T-helper 17 cell (primary cell): ENCODE results near the gene MFGE8. TPM values are rescaled to one million over a fixed set of nuclear protein-coding genes. Genes with fewer than 3 reads are reported as not detected.
"Not testable (repeated sequence)": the region's sequence is repeated elsewhere in the genome, so short reads cannot be mapped to it uniquely, and the experiment has no call there.

ENCODE experiments used
- ATAC-seq: fragments of 150-1000 bp; cut with Tn5 transposase; 2 replicates; pipeline ENCODE4 v1.10.0; 2021; ENCODE audit warnings: mild to moderate bottlenecking, moderate library complexity
- DNase-seq, 3 donors: peaks; one replicate each; pipeline versions ENCODE4 v3.0.0 to v3.0.0-alpha.2; 2020 to 2021
- H3K9me3 ChIP-seq: one replicate; pipeline ENCODE4 v1.7.0; 2013; ENCODE audit warnings: low read length, mild to moderate bottlenecking; ENCODE audit not compliant: control insufficient read depth, poor library complexity, severe bottlenecking
- H3K27ac Mint-ChIP-seq: one replicate; pipeline ENCODE4 v1.8.0; 2022; ENCODE audit warnings: mild to moderate bottlenecking, moderate library complexity, mixed read lengths
- H3K27me3 Mint-ChIP-seq: one replicate; pipeline ENCODE4 v1.8.0; 2022; ENCODE audit warnings: mixed read lengths
- H3K36me3 Mint-ChIP-seq: one replicate; pipeline ENCODE4 v1.8.0; 2022; ENCODE audit warnings: low read depth, mixed read lengths
- H3K4me1 Mint-ChIP-seq: one replicate; pipeline ENCODE4 v1.8.0; 2022; ENCODE audit warnings: mild to moderate bottlenecking, mixed read lengths
- H3K4me3 Mint-ChIP-seq: one replicate; pipeline ENCODE4 v1.8.0; 2022; ENCODE audit warnings: mild to moderate bottlenecking, moderate library complexity, mixed read lengths
- total RNA-seq, 4 donors: library from RNA in 2 of 4; stranded (reverse) in 2 of 4; gene quantifications; one replicate each; pipeline ENCODE4 v1.2.3 and lab custom pipeline; 2022 to 2026

MFGE8 gene
- total RNA-seq, 2 donors from 2014 or later = 69.1 to 77.8 TPM

- H3K4me3 Mint-ChIP-seq = no peak overlapping the region
- DNase-seq (no peak), ATAC-seq (no peak)
- H3K4me1 Mint-ChIP-seq = no peaks in the 10 kb centered on the region
- peaks cover 58% of the 10 kb centered on the region for H3K27me3 Mint-ChIP-seq
- H3K36me3 Mint-ChIP-seq = no peaks in the 10 kb centered on the region
- no peak overlapping the region for H3K27ac Mint-ChIP-seq
- H3K9me3 ChIP-seq = no peaks in the 10 kb centered on the region
These were observed 19.2 kb upstream of the MFGE8 start for GRCh38 chr15:88932271-88932874.

DNA sequence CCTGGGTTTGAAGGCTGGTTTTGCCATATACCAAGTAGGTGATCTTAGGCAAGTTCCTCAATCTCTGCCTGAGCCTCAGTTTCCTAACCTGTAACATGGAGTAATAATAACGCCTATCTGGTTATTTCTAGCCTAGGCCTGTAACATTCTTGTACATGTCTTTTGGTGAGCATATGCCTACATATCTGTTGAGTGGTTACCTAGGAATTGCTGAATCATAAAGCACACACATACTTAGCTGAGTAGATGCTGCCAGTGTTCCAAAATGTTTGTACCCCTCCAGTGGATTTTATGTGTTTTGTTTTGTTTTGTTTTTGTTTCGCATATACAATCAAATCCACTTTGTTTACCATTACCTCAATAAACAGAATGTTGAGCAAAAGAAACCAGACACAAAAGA is 17.4 kb upstream of the MFGE8 start:
- H3K9me3 ChIP-seq = no peaks in the 10 kb centered on the region
- no peaks in the 10 kb centered on the region for H3K4me1 Mint-ChIP-seq
- no peak overlapping the region for H3K4me3 Mint-ChIP-seq
- no peak for DNase-seq
- H3K27ac Mint-ChIP-seq = no peak overlapping the region
- H3K27me3 Mint-ChIP-seq = peaks cover 49% of the 10 kb centered on the region
- no peaks in the 10 kb centered on the region for H3K36me3 Mint-ChIP-seq
- ATAC-seq = no peak

DNA sequence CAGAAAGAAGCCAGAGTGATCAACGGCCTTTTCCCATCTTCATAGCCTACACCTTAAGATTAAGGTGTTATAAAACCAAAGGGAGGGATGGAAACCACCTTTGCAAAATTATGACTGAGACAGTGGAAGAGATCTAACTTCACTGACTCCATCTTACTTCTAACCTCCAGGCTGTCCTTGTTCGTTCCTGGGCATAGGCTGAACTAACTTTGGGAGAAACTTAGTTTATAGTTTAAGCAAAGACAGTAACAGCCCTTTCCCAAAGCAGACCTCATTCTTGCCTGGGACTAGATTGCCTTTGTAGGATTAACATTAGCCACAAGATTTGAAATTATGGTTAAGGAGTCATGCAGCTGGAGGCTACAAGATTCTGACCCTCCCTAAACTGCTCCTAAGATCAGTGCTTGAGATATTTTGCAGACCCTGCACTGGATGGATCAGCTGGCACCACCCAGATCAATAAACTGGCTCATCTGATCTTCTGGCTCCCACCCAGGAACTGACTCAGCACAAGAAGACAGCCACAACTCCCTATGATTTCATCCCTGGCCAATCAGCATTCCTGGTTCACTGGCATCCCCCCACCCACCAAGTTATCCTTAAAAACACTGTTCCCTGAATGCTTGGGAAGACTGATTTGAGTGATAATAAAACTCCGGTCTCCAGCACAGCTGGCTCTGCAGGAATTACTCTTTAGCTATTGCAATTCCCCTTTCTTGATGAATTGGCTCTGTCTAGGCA is 16.3 kb upstream of the MFGE8 start:
- not testable (repeated sequence) for H3K36me3 Mint-ChIP-seq, H3K9me3 ChIP-seq, ATAC-seq, DNase-seq, H3K4me3 Mint-ChIP-seq, H3K27ac Mint-ChIP-seq, H3K4me1 Mint-ChIP-seq
- H3K27me3 Mint-ChIP-seq = peaks cover 41% of the 10 kb centered on the region

DNA sequence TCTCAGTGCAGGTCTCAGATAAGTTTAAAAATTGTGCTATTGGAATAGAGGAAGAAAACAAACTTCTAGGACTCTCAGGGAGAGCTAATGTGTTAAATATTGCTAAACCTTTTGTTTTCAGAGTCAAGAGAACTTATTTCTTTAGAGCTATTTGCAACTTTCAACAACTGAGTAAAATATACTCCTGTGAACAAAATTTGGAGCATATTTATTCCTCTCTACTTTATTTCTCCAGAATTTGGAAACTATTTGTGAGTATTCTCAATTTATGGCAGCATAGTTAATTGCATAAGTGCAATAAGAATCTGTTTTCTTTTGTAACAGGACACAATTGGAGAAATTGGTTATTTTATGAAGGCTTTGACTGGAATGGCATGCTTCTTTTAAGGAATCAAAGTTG is 15.0 kb upstream of the MFGE8 start:
- H3K4me1 Mint-ChIP-seq, H3K4me3 Mint-ChIP-seq, ATAC-seq, H3K9me3 ChIP-seq, H3K27ac Mint-ChIP-seq, H3K36me3 Mint-ChIP-seq, DNase-seq: not testable (repeated sequence)
- H3K27me3 Mint-ChIP-seq = peaks cover 41% of the 10 kb centered on the region

DNA sequence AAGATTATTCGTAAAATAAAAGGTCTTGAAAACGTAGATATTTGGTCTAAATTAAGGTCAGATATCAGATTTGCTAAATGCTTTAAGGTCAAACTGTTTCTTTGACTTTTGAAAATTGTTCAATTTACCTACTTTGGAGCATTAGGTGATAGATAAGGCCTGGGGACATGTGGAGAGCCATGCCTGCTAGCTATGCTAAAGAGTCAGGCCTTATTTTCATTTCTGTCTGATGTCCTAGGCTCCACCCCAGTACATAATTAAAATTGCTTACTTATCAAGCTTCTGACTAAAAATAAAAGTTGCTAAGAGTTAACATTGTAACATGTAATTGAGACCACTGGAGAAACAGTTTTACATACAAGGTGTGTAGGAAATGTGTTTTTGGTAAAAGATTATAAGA is 12.5 kb upstream of the MFGE8 start:
- not testable (repeated sequence) for H3K4me1 Mint-ChIP-seq, H3K4me3 Mint-ChIP-seq

DNA sequence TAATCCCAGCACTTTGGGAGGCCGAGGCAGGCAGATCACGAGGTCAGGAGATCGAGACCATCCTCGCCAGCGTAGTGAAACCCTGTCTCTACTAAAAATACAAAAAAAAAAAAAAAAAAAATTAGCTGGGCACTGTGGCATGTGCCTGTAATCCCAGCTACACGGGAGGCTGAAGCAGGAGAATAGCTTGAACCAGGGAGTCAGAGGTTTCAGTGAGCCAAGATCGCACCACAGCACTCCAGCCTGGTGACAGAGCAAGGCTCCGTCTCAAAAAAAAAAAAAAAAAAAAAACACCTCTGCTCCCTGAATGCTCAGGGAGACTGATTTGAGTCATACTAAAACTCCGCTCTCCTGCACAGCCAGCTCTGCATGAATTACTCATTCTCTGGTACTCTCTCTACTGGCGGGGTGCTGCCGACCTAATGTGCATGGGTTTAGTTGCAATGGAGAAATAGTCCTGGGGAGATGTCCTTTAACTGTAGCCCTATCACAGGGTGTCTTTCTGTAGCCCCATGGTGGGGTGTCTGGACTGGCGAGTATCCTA is 7.8 kb upstream of the MFGE8 start:
- DNase-seq, ATAC-seq, H3K36me3 Mint-ChIP-seq, H3K27ac Mint-ChIP-seq, H3K9me3 ChIP-seq: not testable (repeated sequence)
- H3K4me3 Mint-ChIP-seq = peak overlapping the region; percentile 59
- peaks cover 22% of the 10 kb centered on the region for H3K4me1 Mint-ChIP-seq
- H3K27me3 Mint-ChIP-seq = peaks cover 67% of the 10 kb centered on the region

More for the DNA sequence above, 12.5 kb upstream of the MFGE8 start:
- ATAC-seq, H3K9me3 ChIP-seq, H3K36me3 Mint-ChIP-seq, DNase-seq, H3K27ac Mint-ChIP-seq: not testable (repeated sequence)
- H3K27me3 Mint-ChIP-seq = peaks cover 42% of the 10 kb centered on the region

GRCh38 chr15:88920186-88920891 is 7.2 kb upstream of the MFGE8 start:
- ATAC-seq (no peak), DNase-seq (no peak)

GRCh38 chr15:88918738-88919137 is 5.6 kb upstream of the MFGE8 start:
- no peaks in the 10 kb centered on the region for H3K9me3 ChIP-seq
- DNase-seq (no peak), ATAC-seq (no peak)
- H3K27me3 Mint-ChIP-seq = peaks cover 63% of the 10 kb centered on the region
- no peak overlapping the region for H3K27ac Mint-ChIP-seq
- peaks cover 22% of the 10 kb centered on the region for H3K4me1 Mint-ChIP-seq
- peaks cover 5% of the 10 kb centered on the region for H3K36me3 Mint-ChIP-seq
- H3K4me3 Mint-ChIP-seq = no peak overlapping the region

More at GRCh38 chr15:88920186-88920891, 7.2 kb upstream of the MFGE8 start:
- no peaks in the 10 kb centered on the region for H3K9me3 ChIP-seq
- Mint-ChIP-seq H3K27ac (no peak overlapping the region), H3K4me1 (peaks cover 22% of the 10 kb centered on the region), H3K4me3 (no peak overlapping the region), H3K27me3 (peaks cover 67% of the 10 kb centered on the region), H3K36me3 (peaks cover 5% of the 10 kb centered on the region)

DNA sequence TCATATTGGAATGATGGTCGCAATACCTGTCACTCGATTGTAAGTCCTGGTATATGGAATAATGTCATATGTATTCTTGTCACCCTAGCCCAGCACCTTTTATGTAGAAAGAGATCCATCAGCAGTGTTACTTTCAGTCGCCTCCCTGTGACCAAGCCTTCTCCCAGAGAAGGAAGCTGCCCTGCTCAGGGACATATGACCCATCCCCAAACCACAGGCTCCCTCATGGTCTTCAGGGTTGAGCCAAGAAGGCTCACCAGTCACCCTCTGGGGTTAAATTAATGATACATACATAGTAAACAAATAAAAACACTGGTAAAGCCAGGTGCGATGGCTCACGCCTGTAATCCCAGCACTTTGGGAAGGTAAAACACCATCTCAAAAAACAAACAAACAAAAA is 4.6 kb upstream of the MFGE8 start:
- H3K27me3 Mint-ChIP-seq = peaks cover 53% of the 10 kb centered on the region
- peaks cover 26% of the 10 kb centered on the region for H3K4me1 Mint-ChIP-seq
- H3K4me3 Mint-ChIP-seq = no peak overlapping the region
- ATAC-seq = no peak
- peak overlapping the region; percentile 29 for H3K27ac Mint-ChIP-seq
- H3K9me3 ChIP-seq = no peaks in the 10 kb centered on the region
- no peak for DNase-seq
- peaks cover 5% of the 10 kb centered on the region for H3K36me3 Mint-ChIP-seq

DNA sequence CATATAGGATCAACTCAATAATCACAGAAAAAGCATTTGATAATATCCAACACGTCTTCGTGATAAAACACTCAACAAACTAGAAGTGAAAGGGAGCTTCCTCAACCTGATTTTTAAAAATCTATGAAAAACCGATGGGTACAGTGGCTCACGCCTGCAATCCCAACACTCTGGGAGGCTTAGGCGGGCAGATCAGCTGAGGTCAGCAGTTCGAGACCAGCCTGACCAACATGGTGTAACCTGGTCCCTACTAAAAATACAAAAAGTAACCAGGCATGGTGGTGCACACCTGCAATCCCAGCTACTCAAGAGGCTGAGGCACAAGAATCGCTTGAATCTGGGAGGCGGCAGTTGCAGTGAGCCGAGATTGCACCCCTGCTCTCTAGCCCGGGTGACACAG is 2.2 kb upstream of the MFGE8 start:
- DNase-seq = no peak
- no peak for ATAC-seq
- Mint-ChIP-seq H3K4me1 (peaks cover 30% of the 10 kb centered on the region), H3K27ac (no peak overlapping the region), H3K36me3 (peaks cover 2% of the 10 kb centered on the region), H3K4me3 (no peak overlapping the region), H3K27me3 (peaks cover 30% of the 10 kb centered on the region)
- H3K9me3 ChIP-seq = no peaks in the 10 kb centered on the region

DNA sequence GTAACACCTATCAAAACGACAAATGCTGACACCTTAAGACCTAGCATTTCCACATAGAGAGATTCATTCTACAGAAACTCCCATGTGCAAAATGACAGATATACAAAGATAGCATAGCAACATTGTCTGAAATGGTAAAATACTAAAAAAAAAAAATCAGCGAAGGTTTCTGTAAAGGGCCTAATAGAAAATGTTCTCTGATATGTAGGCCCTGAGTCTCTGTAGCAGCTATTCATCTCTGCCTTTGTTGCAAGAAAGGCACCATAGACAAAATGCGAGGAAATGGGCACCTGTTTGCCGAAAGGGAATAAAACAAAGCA is 631 bp upstream of the MFGE8 start:
- Mint-ChIP-seq H3K27ac (peak overlapping the region; percentile 61), H3K4me3 (peak overlapping the region; percentile 97), H3K4me1 (peaks cover 24% of the 10 kb centered on the region), H3K36me3 (no peaks in the 10 kb centered on the region), H3K27me3 (peaks cover 19% of the 10 kb centered on the region)
- ATAC-seq = no peak
- DNase-seq = no peak
- H3K9me3 ChIP-seq = no peaks in the 10 kb centered on the region

- ATAC-seq = no peak
- H3K4me1 Mint-ChIP-seq = peaks cover 24% of the 10 kb centered on the region
- H3K27me3 Mint-ChIP-seq = peaks cover 10% of the 10 kb centered on the region
- H3K9me3 ChIP-seq = no peaks in the 10 kb centered on the region
- peak overlapping the region; percentile 97 for H3K4me3 Mint-ChIP-seq
- DNase-seq = no peak
- no peaks in the 10 kb centered on the region for H3K36me3 Mint-ChIP-seq
- H3K27ac Mint-ChIP-seq = peak overlapping the region; percentile 85
These were observed 668 bp downstream of the MFGE8 start for GRCh38 chr15:88912500-88912921.

GRCh38 chr15:88911766-88912118 is 1.4 kb downstream of the MFGE8 start:
- Mint-ChIP-seq H3K27ac (peak overlapping the region; percentile 85), H3K27me3 (peaks cover 2% of the 10 kb centered on the region), H3K4me1 (peaks cover 26% of the 10 kb centered on the region), H3K4me3 (peak overlapping the region; percentile 97), H3K36me3 (no peaks in the 10 kb centered on the region)
- H3K9me3 ChIP-seq = no peaks in the 10 kb centered on the region
- no peak for ATAC-seq
- no peak for DNase-seq
